ENCODE results near the gene RNF213. TPM values are rescaled to one million over a fixed set of nuclear protein-coding genes. Genes with fewer than 3 reads are reported as not detected.
"Not testable (repeated sequence)": the region's sequence is repeated elsewhere in the genome, so short reads cannot be mapped to it uniquely, and the experiment has no call there.

Gene RNF213
- total RNA-seq, 1 donor from 2014 or later: 29.6 TPM

- TF ChIP-seq CTCF (conservative IDR thresholded peaks at IDR 0.05): no peak
- Mint-ChIP-seq H3K36me3 (ENCODE audit: low read depth) (peaks cover 34% of the 10 kb centered on the region), H3K4me1 (no peaks in the 10 kb centered on the region), H3K9me3 (peaks cover 9% of the 10 kb centered on the region), H3K27ac (ENCODE audit: unreplicated experiment) (no peak overlapping the region), H3K4me3 (no peak overlapping the region), H3K27me3 (ENCODE audit: low read depth) (no peaks in the 10 kb centered on the region)
- no peak for DNase-seq (ENCODE audit: low read depth, low spot score)
Observed at GRCh38 chr17:80236911-80237310, 23.7 kb upstream of the RNF213 start.

GRCh38 chr17:80237386-80237785, 23.3 kb upstream of the RNF213 start:
- Mint-ChIP-seq H3K27ac (ENCODE audit: unreplicated experiment) (no peak overlapping the region), H3K9me3 (peaks cover 9% of the 10 kb centered on the region), H3K27me3 (ENCODE audit: low read depth) (no peaks in the 10 kb centered on the region), H3K36me3 (ENCODE audit: low read depth) (peaks cover 29% of the 10 kb centered on the region), H3K4me1 (no peaks in the 10 kb centered on the region), H3K4me3 (no peak overlapping the region)
- TF ChIP-seq CTCF (conservative IDR thresholded peaks at IDR 0.05): no peak
- no peak for DNase-seq (ENCODE audit: low read depth, low spot score)

- no peaks in the 10 kb centered on the region for H3K4me1 Mint-ChIP-seq
- no peak overlapping the region for H3K27ac Mint-ChIP-seq (ENCODE audit: unreplicated experiment)
- no peak for TF ChIP-seq CTCF (conservative IDR thresholded peaks at IDR 0.05)
- H3K27me3 Mint-ChIP-seq (ENCODE audit: low read depth): no peaks in the 10 kb centered on the region
- no peaks in the 10 kb centered on the region for H3K9me3 Mint-ChIP-seq
- H3K4me3 Mint-ChIP-seq: no peak overlapping the region
- H3K36me3 Mint-ChIP-seq (ENCODE audit: low read depth): peaks cover 13% of the 10 kb centered on the region
- no peak for DNase-seq (ENCODE audit: low read depth, low spot score)
Observed at GRCh38 chr17:80242505-80242904, 18.1 kb upstream of the RNF213 start.

- no peak for TF ChIP-seq CTCF (conservative IDR thresholded peaks at IDR 0.05)
- H3K27me3 Mint-ChIP-seq (ENCODE audit: low read depth): no peaks in the 10 kb centered on the region
- peaks cover 8% of the 10 kb centered on the region for H3K36me3 Mint-ChIP-seq (ENCODE audit: low read depth)
- no peaks in the 10 kb centered on the region for H3K9me3 Mint-ChIP-seq
- no peak overlapping the region for H3K27ac Mint-ChIP-seq (ENCODE audit: unreplicated experiment)
- no peak overlapping the region for H3K4me3 Mint-ChIP-seq
- no peak for DNase-seq (ENCODE audit: low read depth, low spot score)
- H3K4me1 Mint-ChIP-seq: no peaks in the 10 kb centered on the region
Observed at GRCh38 chr17:80243526-80244433, 16.9 kb upstream of the RNF213 start.

- not testable (repeated sequence) for DNase-seq (ENCODE audit: low read depth, low spot score); H3K9me3 Mint-ChIP-seq; H3K4me3 Mint-ChIP-seq; H3K4me1 Mint-ChIP-seq; H3K27me3 Mint-ChIP-seq (ENCODE audit: low read depth); H3K36me3 Mint-ChIP-seq (ENCODE audit: low read depth)
- H3K27ac Mint-ChIP-seq (ENCODE audit: unreplicated experiment): peak overlapping the region; percentile 43
Observed at GRCh38 chr17:80244448-80244847, 16.2 kb upstream of the RNF213 start.

- no peak for DNase-seq (ENCODE audit: low read depth, low spot score)
- Mint-ChIP-seq H3K27me3 (ENCODE audit: low read depth) (no peaks in the 10 kb centered on the region), H3K36me3 (ENCODE audit: low read depth) (peaks cover 8% of the 10 kb centered on the region), H3K4me3 (no peak overlapping the region), H3K9me3 (no peaks in the 10 kb centered on the region), H3K27ac (ENCODE audit: unreplicated experiment) (peak overlapping the region; percentile 81), H3K4me1 (no peaks in the 10 kb centered on the region)
- no peak for TF ChIP-seq CTCF (conservative IDR thresholded peaks at IDR 0.05)
Observed at GRCh38 chr17:80244871-80245509, 15.7 kb upstream of the RNF213 start.

Measured in neural crest cell (in vitro differentiated cells).